ENCODE data around the gene ICAM3.

The ICAM3 gene

GRCh38 chr19:10295305-10295846, 44.0 kb downstream of the ICAM3 start:
- no peak overlapping the region for H3K27ac ChIP-seq
- TF ChIP-seq ZFX (IDR thresholded peaks at IDR 0.05), result no peak
- no peak for TF ChIP-seq CTCF (conservative IDR thresholded peaks at IDR 0.05)

- H3K27ac ChIP-seq, result no peak overlapping the region
- TF ChIP-seq CTCF (conservative IDR thresholded peaks at IDR 0.05) (no peak), ZFX (IDR thresholded peaks at IDR 0.05) (no peak)
These were observed 45.1 kb downstream of the ICAM3 start for GRCh38 chr19:10294368-10294697.

GRCh38 chr19:10293637-10294367, 45.6 kb downstream of the ICAM3 start:
- H3K27ac ChIP-seq, result no peak overlapping the region
- no peak for TF ChIP-seq ZFX (IDR thresholded peaks at IDR 0.05)
- no peak for TF ChIP-seq CTCF (conservative IDR thresholded peaks at IDR 0.05)

GRCh38 chr19:10292789-10293636, 46.4 kb downstream of the ICAM3 start:
- H3K27ac ChIP-seq, result no peak overlapping the region
- no peak for TF ChIP-seq ZFX (IDR thresholded peaks at IDR 0.05)
- no peak for TF ChIP-seq CTCF (conservative IDR thresholded peaks at IDR 0.05)

- H3K27ac ChIP-seq, result no peak overlapping the region
- TF ChIP-seq CTCF (conservative IDR thresholded peaks at IDR 0.05), result no peak
- no peak for TF ChIP-seq ZFX (IDR thresholded peaks at IDR 0.05)
These were observed 47.1 kb downstream of the ICAM3 start for GRCh38 chr19:10292206-10292788.

GRCh38 chr19:10291554-10292205, 47.7 kb downstream of the ICAM3 start:
- TF ChIP-seq ZFX (IDR thresholded peaks at IDR 0.05), result no peak
- no peak for TF ChIP-seq CTCF (conservative IDR thresholded peaks at IDR 0.05)
- H3K27ac ChIP-seq, result peak overlapping the region; percentile 74; the same call in 1 of the 2 replicates
